Adipocyte (in vitro differentiated cells): ENCODE data around the gene CDKN3.

Source experiments
- DNase-seq: peaks from one replicate; pipeline ENCODE4 v3.0.0-alpha.2; 2015; ENCODE audit warnings: low read depth
- H3K27me3 ChIP-seq: replicated peaks from 2 replicates; pipeline ENCODE4 v1.7.0; 2013; ENCODE audit warnings: mild to moderate bottlenecking, low read length, moderate library complexity; ENCODE audit not compliant: control insufficient read depth, insufficient read depth
- H3K36me3 ChIP-seq: 2 replicates; pipeline ENCODE4 v1.7.0; 2013; ENCODE audit warnings: low read length, mild to moderate bottlenecking, moderate library complexity; ENCODE audit not compliant: control insufficient read depth, insufficient read depth, severe bottlenecking
- H3K4me1 ChIP-seq: 2 replicates; pipeline ENCODE4 v1.7.0; 2013; ENCODE audit warnings: mild to moderate bottlenecking, low read length, moderate library complexity; ENCODE audit not compliant: control insufficient read depth, insufficient read depth
- H3K4me3 ChIP-seq: 2 replicates; pipeline ENCODE4 v1.7.0; 2013; ENCODE audit warnings: mild to moderate bottlenecking, low read length, moderate library complexity
- H3K9ac ChIP-seq: 2 replicates; pipeline ENCODE4 v1.7.0; 2013; ENCODE audit warnings: mild to moderate bottlenecking, low read length, moderate library complexity
- H3K9me3 ChIP-seq: 2 replicates; pipeline ENCODE4 v1.7.0; 2013; ENCODE audit warnings: mild to moderate bottlenecking, low read length, moderate library complexity; ENCODE audit not compliant: control insufficient read depth

Gene CDKN3

DNA sequence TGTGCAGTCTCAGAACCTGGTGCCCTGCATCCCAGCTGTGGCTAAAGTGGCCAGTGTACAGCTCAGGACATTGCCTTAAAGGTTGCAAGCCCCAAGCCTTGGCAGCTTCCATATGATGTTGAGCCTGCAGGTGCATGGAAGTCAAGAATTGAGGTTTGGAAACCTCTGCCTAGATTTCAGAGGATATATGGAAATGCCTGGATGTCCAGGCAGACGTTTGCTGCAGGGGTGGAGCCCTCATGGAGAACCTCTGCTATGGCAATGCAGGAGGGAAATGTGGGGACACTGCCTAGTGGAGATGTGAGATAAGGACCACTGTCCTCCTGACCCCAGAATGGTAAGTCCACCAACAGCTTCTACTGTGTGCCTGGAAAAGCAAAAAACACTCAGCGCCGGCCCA is 62.3 kb downstream of the CDKN3 start:
- Histone ChIP-seq H3K36me3 (no peaks in the 10 kb centered on the region), H3K4me1 (peaks cover 7% of the 10 kb centered on the region), H3K9ac (no peak overlapping the region), H3K9me3 (no peaks in the 10 kb centered on the region), H3K4me3 (no peak overlapping the region), H3K27me3 (no peaks in the 10 kb centered on the region)
- no peak for DNase-seq

- Histone ChIP-seq H3K4me3 (no peak overlapping the region), H3K4me1 (peaks cover 3% of the 10 kb centered on the region), H3K27me3 (no peaks in the 10 kb centered on the region), H3K9ac (no peak overlapping the region), H3K36me3 (no peaks in the 10 kb centered on the region), H3K9me3 (peaks cover 3% of the 10 kb centered on the region)
- DNase-seq: no peak
Observed at GRCh38 chr14:54462048-54462447, 65.2 kb downstream of the CDKN3 start.

- no peak overlapping the region for H3K4me3 ChIP-seq
- H3K9me3 ChIP-seq: peaks cover 14% of the 10 kb centered on the region
- no peaks in the 10 kb centered on the region for H3K27me3 ChIP-seq
- no peak overlapping the region for H3K9ac ChIP-seq
- H3K36me3 ChIP-seq: peaks cover 3% of the 10 kb centered on the region
- DNase-seq: no peak
- H3K4me1 ChIP-seq: no peaks in the 10 kb centered on the region
Observed at GRCh38 chr14:54465654-54466053, 68.8 kb downstream of the CDKN3 start.

- H3K9ac ChIP-seq: no peak overlapping the region
- peaks cover 14% of the 10 kb centered on the region for H3K9me3 ChIP-seq
- no peak for DNase-seq
Observed at GRCh38 chr14:54467280-54467679, 70.5 kb downstream of the CDKN3 start.

More at GRCh38 chr14:54467280-54467679, 70.5 kb downstream of the CDKN3 start:
- no peaks in the 10 kb centered on the region for H3K27me3 ChIP-seq
- H3K36me3 ChIP-seq: peaks cover 4% of the 10 kb centered on the region
- H3K4me3 ChIP-seq: no peak overlapping the region
- no peaks in the 10 kb centered on the region for H3K4me1 ChIP-seq
